HS-5 (cell line): ENCODE results near the gene TMC5.
"Not testable (repeated sequence)": the region's sequence is repeated elsewhere in the genome, so short reads cannot be mapped to it uniquely, and the experiment has no call there.

Source experiments
- DNase-seq: peaks from one replicate; pipeline ENCODE4 v3.0.0-alpha.2; 2012; ENCODE audit warnings: low read depth

Gene TMC5

GRCh38 chr16:19543278-19543996, 125.8 kb downstream of the TMC5 start:
- not testable (repeated sequence) for DNase-seq

DNA sequence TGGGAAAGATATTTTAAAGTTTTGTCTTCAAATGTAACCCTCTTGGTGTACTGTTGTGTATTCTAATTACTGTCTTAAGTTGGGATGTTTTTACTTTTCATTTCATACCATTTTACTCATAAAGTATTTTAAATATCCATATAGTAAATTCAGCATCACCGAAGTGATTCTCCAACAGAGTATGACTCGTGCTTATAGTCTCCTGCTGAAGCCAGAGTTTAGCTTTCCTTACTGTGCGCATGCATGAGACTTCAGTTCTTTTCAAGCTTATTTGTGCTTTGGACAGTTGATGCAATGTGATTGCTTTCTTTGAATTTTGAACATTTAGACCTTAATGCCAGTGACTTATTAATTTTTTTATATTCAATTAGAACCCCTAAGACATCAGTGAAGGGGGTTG, 130.5 kb downstream of the TMC5 start:
- no peak for DNase-seq
